HL-60 (cell line): ENCODE results near the gene TOGARAM1.

ENCODE experiments used
- DNase-seq, 2 experiments: peaks; one replicate each; pipeline ENCODE4 v3.0.0-alpha.2; 2010 to 2020; ENCODE audit warnings: low read depth in 1 of 2, low spot score in 1 of 2
- H3K27ac ChIP-seq: fragments of 250-450 bp; sonication (Bioruptor Pico); replicated peaks from 2 replicates; pipeline ENCODE4 v1.5.1; 2020; ENCODE audit warnings: mild to moderate bottlenecking, moderate library complexity
- H3K27me3 ChIP-seq: fragments of 250-450 bp; sonication (Bioruptor Pico); 2 replicates; pipeline ENCODE4 v1.5.1; 2021; ENCODE audit warnings: mild to moderate bottlenecking, moderate library complexity; ENCODE audit not compliant: insufficient read depth, poor library complexity, severe bottlenecking
- H3K4me3 ChIP-seq: replicated peaks from 2 replicates; pipeline ENCODE4 v1.5.1; 2011; ENCODE audit warnings: mild to moderate bottlenecking, control low read depth, low read length; ENCODE audit not compliant: insufficient read depth
- GABPA ChIP-seq: IDR thresholded peaks from 2 replicates; pipeline ENCODE4 v1.6.1; 2012; ENCODE audit warnings: low read depth
- POLR2AphosphoS5 ChIP-seq: IDR thresholded peaks from 2 replicates; pipeline ENCODE4 v1.6.1; 2012; ENCODE audit warnings: low read depth
- SPI1 ChIP-seq: IDR thresholded peaks from 2 replicates; pipeline ENCODE4 v1.6.1; 2012; ENCODE audit warnings: low read depth, mild to moderate bottlenecking, borderline replicate concordance
- TF ChIP-seq, protein P1 (sequence below): IDR thresholded peaks from one replicate; pipeline ENCODE4 v1.5.1; 2011; ENCODE audit warnings: low read length, control low read depth, inconsistent platforms; ENCODE audit not compliant: insufficient read depth
- TF ChIP-seq, protein P2 (sequence below): IDR thresholded peaks from 2 replicates; pipeline ENCODE4 v1.6.1; 2012; ENCODE audit warnings: low read depth; ENCODE audit not compliant: insufficient replicate concordance

The TOGARAM1 gene

GRCh38 chr14:44988694-44989093 is 26.7 kb downstream of the TOGARAM1 start:
- no peak for TF ChIP-seq SPI1
- TF ChIP-seq, protein P1, sequence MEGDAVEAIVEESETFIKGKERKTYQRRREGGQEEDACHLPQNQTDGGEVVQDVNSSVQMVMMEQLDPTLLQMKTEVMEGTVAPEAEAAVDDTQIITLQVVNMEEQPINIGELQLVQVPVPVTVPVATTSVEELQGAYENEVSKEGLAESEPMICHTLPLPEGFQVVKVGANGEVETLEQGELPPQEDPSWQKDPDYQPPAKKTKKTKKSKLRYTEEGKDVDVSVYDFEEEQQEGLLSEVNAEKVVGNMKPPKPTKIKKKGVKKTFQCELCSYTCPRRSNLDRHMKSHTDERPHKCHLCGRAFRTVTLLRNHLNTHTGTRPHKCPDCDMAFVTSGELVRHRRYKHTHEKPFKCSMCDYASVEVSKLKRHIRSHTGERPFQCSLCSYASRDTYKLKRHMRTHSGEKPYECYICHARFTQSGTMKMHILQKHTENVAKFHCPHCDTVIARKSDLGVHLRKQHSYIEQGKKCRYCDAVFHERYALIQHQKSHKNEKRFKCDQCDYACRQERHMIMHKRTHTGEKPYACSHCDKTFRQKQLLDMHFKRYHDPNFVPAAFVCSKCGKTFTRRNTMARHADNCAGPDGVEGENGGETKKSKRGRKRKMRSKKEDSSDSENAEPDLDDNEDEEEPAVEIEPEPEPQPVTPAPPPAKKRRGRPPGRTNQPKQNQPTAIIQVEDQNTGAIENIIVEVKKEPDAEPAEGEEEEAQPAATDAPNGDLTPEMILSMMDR: no peak
- TF ChIP-seq, protein P2, sequence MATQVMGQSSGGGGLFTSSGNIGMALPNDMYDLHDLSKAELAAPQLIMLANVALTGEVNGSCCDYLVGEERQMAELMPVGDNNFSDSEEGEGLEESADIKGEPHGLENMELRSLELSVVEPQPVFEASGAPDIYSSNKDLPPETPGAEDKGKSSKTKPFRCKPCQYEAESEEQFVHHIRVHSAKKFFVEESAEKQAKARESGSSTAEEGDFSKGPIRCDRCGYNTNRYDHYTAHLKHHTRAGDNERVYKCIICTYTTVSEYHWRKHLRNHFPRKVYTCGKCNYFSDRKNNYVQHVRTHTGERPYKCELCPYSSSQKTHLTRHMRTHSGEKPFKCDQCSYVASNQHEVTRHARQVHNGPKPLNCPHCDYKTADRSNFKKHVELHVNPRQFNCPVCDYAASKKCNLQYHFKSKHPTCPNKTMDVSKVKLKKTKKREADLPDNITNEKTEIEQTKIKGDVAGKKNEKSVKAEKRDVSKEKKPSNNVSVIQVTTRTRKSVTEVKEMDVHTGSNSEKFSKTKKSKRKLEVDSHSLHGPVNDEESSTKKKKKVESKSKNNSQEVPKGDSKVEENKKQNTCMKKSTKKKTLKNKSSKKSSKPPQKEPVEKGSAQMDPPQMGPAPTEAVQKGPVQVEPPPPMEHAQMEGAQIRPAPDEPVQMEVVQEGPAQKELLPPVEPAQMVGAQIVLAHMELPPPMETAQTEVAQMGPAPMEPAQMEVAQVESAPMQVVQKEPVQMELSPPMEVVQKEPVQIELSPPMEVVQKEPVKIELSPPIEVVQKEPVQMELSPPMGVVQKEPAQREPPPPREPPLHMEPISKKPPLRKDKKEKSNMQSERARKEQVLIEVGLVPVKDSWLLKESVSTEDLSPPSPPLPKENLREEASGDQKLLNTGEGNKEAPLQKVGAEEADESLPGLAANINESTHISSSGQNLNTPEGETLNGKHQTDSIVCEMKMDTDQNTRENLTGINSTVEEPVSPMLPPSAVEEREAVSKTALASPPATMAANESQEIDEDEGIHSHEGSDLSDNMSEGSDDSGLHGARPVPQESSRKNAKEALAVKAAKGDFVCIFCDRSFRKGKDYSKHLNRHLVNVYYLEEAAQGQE: no peak
- no peak for TF ChIP-seq POLR2AphosphoS5
- no peak for TF ChIP-seq GABPA
- Histone ChIP-seq H3K27ac (no peak overlapping the region), H3K27me3 (no peaks in the 10 kb centered on the region), H3K4me3 (no peak overlapping the region)
- no peak for DNase-seq

GRCh38 chr14:44989497-44990440 is 27.8 kb downstream of the TOGARAM1 start:
- no peaks in the 10 kb centered on the region for H3K27me3 ChIP-seq
- peak in 1 of 2 experiments; percentile 22 for DNase-seq
- no peak overlapping the region for H3K4me3 ChIP-seq
- TF ChIP-seq GABPA (no peak), SPI1 (peak; percentile 47; the same call in 1 of the 2 replicates)
- H3K27ac ChIP-seq: no peak overlapping the region

DNA sequence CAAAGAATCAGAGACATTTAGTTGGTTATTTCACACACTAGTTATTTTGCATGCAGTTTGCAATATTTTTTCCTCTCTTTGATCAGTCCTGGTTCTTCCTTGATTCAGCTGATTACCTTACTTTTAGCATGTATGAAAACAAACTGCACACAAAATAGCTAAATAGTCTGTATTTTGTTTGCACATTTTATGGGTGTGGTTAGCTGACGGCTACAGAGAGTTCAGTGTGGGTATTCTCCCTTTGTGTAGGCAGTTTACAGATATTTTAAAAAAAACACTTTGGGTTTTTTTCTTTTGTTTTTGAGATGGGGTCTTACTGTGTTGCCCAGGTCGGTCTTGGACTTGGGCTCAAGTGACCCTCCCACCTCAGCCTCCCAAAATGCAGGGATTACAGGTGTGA is 28.5 kb downstream of the TOGARAM1 start:
- no peak for DNase-seq
- TF ChIP-seq POLR2AphosphoS5: no peak
- no peak for TF ChIP-seq GABPA
- TF ChIP-seq, protein P1: no peak
- TF ChIP-seq SPI1: no peak
- no peak overlapping the region for H3K4me3 ChIP-seq
- no peaks in the 10 kb centered on the region for H3K27me3 ChIP-seq
- no peak overlapping the region for H3K27ac ChIP-seq

- Histone ChIP-seq H3K4me3 (no peak overlapping the region), H3K27ac (no peak overlapping the region), H3K27me3 (no peaks in the 10 kb centered on the region)
- TF ChIP-seq POLR2AphosphoS5: no peak
- TF ChIP-seq, protein P1: no peak
- TF ChIP-seq SPI1: no peak
- TF ChIP-seq, protein P2: no peak
- DNase-seq: no peak
Observed at GRCh38 chr14:44995196-44995595, 33.2 kb downstream of the TOGARAM1 start.
